ENCODE data around the gene MCF2L2. TPM values are rescaled to one million over a fixed set of nuclear protein-coding genes. Genes with fewer than 3 reads are reported as not detected.
A peak's percentile ranks its signal among the peaks of the same experiment; 100 is the strongest.

MCF2L2 gene
- total RNA-seq, 1 donor from 2014 or later = 2.6 TPM

DNA sequence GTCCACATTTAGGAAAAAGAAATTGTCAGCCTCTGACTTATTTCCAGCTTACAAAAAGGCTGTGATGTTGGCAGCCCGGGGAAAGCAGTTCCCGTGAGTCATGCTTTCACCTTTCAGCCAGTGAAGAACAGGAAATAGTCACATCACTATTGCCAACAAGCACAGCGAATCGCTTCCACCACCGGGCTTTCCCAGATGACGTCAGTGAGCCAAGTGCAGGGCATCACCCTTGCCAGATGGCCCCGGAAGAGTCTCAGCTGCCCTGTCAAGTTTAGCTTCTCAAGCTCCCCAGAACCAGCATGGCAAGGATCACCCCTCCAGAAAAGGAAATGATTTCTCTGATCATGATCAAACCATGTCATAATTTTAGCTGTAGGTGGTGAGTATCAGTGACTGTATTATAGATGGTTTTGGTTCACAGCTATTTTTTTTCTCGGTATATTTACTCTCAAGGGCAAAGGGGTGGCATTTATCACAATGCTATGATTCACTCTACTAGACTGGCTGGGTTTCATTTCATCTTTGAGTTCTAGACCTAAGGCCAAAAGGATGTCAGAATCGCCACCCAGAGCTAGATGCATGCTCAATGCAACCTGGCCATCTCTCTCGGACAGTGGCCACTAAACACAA is 142.5 kb downstream of the MCF2L2 start:
- intact Hi-C loops (cut with DNase I) = no loop called here
- peak; percentile 83 for DNase-seq (ENCODE audit: low spot score)
- peak; percentile 91 for ATAC-seq

DNA sequence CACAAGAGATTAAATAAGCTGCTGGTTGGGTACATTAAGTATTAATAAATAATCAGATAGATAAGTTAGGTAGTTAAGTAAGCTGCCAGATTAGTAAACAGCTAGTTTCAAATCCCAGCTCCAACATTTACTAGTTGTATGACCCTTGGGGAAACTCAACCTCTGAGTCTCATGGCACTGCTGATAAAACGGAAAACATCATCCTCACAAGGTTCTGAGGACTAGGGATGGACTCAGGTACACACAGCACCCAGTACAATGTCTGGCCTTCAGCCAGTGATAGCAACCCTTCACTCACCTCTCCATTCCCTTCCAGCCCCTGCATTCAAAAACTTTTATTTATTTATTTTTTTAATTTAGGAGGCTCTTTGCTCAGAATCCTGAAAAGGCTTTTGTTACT is 143.1 kb downstream of the MCF2L2 start:
- intact Hi-C loops (cut with DNase I) = no loop called here
- ATAC-seq = no peak
- DNase-seq (ENCODE audit: low spot score) = no peak

DNA sequence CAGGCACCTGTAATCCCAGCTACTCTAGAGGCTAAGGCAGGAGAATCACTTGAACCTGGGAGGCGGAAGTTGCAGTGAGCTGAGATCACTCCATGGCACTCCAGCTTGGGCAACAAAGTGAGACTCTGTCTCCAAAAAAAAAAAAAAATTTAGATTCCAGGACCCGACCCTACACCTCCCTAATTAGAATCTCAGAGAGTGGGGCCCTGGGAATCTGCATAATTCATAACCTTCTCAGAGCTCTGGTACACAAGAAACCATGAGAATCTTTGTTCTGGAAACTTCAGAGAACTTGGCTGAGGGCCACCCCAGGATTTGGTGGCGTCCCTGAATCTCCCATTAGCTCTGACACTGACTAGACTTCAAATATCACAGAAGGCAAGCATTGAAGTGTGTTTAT is 143.8 kb downstream of the MCF2L2 start:
- no peak for DNase-seq (ENCODE audit: low spot score)
- no peak for ATAC-seq
- intact Hi-C loops (cut with DNase I) = no loop called here

DNA sequence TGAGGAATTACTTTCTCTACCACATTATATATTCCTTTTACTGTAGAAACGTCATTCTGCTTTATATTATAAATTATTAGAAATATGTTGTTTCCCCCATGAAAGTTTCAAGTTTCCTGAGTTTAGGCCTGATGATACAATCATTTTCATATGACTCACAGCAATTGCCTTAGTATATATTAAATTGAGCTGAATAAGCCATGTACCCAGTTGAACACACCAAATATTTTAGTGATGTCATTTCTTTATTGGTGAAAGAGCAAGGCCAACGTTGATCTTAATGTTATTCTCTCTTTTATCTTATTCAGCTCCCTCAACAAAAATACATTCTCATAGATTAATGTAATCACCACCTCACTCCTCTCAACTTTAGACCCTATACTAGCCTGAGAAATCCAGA is 144.5 kb downstream of the MCF2L2 start:
- no peak for ATAC-seq
- intact Hi-C loops (cut with DNase I) = no loop called here

DNA sequence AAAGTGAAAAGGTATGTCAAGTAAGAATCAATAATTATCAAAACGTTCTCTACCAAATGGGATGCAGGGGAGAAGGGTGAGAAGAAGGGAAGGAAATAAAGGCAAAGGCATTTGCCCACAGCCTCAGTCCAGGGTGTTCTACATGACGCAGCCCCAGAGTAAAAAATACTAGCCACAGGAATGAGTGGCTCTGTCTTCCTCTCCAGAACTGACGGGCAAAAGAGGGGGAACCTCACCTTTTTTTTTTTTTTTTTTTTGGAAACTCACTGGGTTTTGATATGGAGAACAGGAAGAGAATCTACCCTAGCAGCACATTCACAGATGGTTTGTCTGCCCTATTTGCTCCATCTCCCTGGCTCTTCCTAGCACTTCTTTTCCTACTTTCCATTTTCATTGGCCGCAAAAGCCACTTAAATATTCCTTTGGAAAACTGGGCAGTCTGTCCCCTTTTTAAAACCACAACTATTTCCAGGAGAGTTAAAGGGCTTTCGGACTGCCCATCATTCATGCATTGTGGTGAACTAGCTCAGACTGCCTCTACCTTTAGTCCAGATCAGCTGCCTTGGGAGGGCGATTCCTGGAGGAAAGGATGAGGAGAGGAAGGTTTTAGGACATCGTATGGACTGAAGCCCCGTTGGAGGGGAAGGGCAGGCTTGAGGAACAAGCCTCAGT is 147.2 kb downstream of the MCF2L2 start:
- intact Hi-C loops (cut with DNase I) = no loop called here
- DNase-seq (ENCODE audit: low spot score) = no peak

More for the DNA sequence above, 144.5 kb downstream of the MCF2L2 start:
- DNase-seq (ENCODE audit: low spot score) = no peak

DNA sequence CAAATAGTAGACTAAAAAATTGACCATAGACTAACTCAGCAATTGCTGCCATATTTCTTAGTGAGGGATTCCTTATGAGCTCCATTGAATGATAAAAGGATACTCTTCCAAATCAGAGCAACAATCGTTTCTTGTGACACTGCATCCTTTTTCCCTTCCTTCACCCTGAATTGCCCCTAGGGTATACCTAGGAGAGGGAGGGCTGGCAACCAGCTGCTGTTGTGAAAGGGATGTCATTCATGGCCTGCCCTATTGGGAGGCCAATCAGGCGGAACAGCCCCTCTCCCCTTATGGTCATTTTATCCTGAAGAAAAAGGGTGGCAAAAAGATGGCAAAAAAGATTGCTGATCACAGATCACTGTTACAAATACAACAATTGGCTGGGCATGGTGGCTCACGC is 149.0 kb downstream of the MCF2L2 start:
- intact Hi-C loops (cut with DNase I) = no loop called here
- no peak for DNase-seq (ENCODE audit: low spot score)
- ATAC-seq = no peak

More for the DNA sequence above, 147.2 kb downstream of the MCF2L2 start:
- ATAC-seq = no peak

DNA sequence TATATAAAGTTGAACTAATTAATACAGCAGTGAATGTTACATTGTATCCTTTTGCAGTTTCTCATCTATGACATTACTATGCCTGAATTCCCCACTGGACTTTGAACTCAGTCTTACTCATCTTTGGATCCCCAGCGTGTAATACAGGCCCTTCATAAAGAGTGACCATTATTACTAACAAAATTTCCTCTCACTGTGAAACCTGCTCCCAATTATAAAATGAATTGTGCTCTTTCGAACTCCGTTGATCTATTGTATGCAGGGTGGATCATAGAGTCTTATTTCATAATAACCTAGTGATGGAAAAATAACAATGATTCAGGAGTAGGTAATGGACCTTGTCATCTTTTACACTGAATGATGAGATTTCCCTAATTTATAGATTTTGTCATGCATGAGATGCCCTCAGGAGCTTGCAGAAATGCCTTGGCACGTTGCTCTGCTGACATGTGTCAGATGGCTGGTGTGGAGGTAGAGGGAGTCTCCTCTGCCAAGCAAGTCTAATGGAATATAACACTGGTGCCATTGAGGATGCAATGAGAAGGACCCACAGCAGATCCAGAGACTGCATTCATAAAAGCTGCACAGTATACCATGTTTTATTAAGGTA is 149.8 kb downstream of the MCF2L2 start:
- intact Hi-C loops (cut with DNase I) = no loop called here
- ATAC-seq (no peak), DNase-seq (ENCODE audit: low spot score) (no peak)

DNA sequence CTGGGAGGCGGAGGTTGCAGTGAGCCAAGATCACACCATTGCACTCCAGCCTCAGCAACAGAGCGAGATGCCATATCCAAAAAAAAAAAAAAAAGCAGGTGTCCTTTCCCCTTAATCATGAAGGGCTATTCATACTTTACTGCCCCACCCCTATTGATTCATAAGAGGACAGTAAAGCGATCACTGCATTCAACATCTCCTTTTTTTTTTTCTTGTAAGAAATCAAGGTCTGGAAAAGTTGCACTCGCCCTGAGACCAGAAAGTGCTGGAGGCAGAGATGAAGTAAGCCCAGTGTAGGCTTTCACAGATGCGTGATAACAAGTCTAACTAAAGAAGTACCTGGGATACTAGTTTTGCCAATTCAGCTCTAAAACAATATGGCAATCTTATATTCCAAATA is 151.2 kb downstream of the MCF2L2 start:
- intact Hi-C loops (cut with DNase I) = no loop called here
- ATAC-seq (no peak), DNase-seq (ENCODE audit: low spot score) (no peak)

DNA sequence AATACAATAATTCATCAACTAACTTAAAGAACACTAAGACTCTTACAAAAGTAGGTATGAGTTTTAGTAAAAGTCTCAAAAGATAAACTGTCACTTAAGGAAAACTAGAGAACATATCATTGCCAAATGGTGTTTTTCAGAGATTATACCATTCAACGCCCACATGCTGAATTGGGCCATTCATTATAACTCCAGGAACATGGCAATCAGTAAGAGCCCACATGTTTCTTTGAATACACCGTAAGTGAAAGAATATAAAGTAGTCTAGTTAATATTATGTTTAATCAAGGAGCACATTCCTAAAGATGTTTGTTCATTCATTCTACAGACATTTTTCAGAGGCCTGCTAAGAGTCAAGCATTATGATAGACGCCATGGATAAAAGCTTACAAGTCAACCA is 152.5 kb downstream of the MCF2L2 start:
- DNase-seq (ENCODE audit: low spot score) = no peak
- no peak for ATAC-seq
- intact Hi-C loops (cut with DNase I) = no loop called here

DNA sequence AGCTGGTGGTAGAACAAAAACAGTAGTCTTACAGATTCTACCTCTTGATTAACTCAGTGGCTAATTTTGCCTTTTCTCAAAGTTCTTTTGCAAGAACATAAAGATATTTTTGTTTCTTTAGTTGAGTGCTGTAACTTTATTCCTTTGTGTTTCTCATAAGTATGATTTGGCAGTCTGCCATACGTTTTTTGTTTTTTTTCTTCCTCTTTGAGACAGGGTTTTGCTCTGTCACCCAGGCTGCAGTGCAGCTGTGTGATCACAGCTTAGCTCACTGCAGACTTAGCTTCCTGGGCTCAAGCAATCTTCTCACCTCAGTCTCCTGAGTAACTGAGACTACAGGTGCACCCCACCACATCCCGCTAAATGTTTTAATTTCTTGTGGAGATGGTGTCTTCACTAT is 153.0 kb downstream of the MCF2L2 start:
- intact Hi-C loops (cut with DNase I) = no loop called here
- peak; percentile 72 for ATAC-seq
- DNase-seq (ENCODE audit: low spot score) = no peak

DNA sequence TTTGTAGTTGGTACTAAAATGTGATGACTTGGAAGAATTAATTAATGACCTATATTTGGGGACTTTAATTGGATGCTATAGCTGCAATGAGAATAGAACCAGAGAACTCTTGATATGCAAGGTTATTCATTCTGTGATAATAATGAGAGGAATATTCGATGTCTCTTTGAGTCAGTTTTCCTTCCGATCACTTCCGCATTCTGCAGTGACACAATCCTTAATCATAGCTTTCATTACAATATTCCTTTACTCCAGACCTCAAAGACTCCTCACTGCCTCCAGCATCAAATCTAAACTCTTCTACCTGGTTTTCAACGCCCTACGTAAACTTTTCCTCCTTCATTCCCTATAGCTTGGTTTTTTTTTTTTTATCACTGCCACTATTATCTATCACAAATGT is 153.8 kb downstream of the MCF2L2 start:
- DNase-seq (ENCODE audit: low spot score) = no peak
- ATAC-seq = no peak
- intact Hi-C loops (cut with DNase I) = no loop called here

DNA sequence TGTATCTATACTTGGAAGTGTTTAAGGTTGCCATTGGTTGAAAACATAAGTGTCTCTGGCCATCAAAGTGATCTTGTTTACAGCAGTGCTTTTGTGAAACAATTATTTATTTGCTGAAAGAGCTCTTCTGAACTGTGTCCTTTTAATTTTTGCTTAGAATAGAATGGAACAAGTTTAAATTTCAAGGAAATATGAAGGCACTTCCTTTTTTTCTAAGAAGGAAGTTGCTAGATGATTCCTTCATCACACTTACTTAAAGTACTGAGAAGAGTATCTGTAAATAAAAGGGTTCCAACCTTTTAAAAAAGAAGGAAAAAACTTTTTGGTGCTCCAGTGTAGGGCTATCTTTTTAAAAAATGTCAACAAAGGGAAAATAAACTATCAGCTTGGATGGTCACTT is 155.6 kb downstream of the MCF2L2 start:
- intact Hi-C loops (cut with DNase I) = no loop called here
- ATAC-seq (no peak), DNase-seq (ENCODE audit: low spot score) (no peak)

DNA sequence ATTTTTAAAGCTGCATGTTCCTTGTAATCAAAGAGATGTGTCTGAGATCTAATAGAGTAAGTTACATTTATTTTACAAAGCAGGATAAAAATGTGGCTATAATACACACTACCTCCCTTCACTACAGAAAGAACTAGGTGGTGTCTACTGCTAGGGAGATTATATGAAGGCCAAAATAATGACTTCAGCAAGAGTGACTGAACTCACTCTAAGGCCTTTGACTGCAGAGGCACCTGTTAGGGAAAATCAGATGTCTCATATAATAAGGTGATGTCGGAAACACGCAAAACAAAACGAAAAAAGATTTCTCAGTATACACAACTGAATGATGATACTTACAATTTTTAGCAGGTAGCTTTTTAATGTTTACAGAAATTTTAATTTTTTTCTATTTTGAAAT is 156.3 kb downstream of the MCF2L2 start:
- no peak for ATAC-seq
- intact Hi-C loops (cut with DNase I) = no loop called here

DNA sequence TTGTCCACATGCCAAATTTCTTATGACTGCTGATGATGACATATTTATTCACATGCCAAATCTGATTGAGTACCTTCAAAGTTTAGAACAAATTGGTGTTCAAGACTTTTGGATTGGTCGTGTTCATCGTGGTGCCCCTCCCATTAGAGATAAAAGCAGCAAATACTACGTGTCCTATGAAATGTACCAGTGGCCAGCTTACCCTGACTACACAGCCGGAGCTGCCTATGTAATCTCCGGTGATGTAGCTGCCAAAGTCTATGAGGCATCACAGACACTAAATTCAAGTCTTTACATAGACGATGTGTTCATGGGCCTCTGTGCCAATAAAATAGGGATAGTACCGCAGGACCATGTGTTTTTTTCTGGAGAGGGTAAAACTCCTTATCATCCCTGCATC is 158.1 kb downstream of the MCF2L2 start:
- no peak for DNase-seq (ENCODE audit: low spot score)
- intact Hi-C loops (cut with DNase I) = no loop called here
- ATAC-seq = no peak

More for the DNA sequence above, 156.3 kb downstream of the MCF2L2 start:
- no peak for DNase-seq (ENCODE audit: low spot score)

DNA sequence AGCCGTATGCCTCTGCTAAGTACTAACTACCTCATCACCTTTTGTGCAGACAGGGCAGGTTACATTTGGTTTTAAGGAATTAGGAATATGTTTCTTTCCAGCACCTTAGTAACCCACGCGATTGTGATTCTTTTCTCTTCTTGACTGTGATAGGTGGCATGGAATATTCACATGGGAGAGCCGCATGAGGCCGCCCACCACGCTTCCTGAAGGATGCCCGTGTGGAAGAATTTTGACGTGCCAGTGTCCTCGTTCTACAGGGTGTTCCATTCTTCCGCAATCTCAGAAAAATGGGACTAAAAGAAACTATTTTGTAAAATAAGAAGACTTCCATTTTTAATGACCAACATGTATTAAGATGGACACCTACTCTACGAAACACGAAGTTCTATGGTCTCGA is 159.1 kb downstream of the MCF2L2 start:
- no peak for ATAC-seq
- intact Hi-C loops (cut with DNase I) = no loop called here
- no peak for DNase-seq (ENCODE audit: low spot score)

DNA sequence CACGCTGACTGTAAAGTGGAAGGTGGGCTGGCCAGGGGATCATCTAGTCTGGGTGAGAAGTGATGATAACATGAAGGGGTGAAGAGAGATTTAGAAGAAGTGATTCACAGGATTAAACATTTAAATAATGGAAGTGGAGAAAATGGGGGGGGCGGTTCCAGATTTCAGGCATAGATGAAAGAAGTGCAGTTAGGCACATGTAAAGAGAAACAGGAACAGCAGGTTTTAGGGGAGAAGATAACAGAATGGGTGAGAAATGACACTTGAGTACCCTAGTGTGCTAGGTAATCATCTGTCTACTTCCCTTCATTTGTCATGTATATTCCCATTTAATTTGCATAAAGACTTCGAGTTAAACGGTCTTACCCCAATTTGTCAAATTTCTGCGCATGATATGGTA is 160.1 kb downstream of the MCF2L2 start:
- no peak for DNase-seq (ENCODE audit: low spot score)
- intact Hi-C loops (cut with DNase I) = no loop called here
- no peak for ATAC-seq

DNA sequence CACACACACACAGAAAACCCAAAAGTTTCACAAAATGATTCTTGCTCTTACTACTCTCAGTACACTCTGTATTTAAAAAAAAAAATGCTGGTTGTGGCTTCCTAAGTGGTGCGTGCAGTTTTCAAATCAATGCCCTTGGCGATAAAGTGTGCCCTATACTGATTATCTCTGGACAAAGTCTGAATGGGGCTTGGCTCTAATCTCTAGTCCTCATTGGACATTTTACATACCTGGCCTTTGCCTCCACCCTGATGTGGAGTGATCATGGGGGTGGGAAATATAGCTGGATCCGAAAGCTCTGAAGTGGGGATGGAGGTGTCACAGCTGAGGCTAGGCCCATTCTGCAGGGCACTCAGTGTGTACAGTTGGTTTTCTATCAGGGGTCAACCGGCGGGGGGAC is 161.3 kb downstream of the MCF2L2 start:
- intact Hi-C loops (cut with DNase I) = no loop called here
- no peak for DNase-seq (ENCODE audit: low spot score)
- ATAC-seq = no peak

DNA sequence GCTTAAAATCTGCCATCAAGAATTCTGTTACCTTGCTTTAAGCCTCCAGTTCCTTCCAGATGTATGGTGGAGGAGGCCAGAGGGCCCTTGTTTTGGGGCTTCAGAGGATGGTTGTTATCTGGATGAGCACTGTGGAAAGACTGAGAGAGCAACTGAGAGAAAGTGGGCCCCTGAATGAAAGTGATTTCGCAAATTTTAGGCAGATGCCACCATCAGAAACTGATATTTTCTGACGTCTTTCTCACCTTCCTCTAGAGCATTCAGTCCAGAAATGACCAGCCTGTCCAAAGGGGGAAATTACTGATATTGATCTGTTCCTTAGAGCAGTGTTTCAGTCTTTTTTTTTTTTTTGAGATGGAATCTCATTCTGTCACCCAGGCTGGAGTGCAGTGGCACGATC is 162.0 kb downstream of the MCF2L2 start:
- intact Hi-C loops (cut with DNase I) = no loop called here
- DNase-seq (ENCODE audit: low spot score) (no peak), ATAC-seq (no peak)

DNA sequence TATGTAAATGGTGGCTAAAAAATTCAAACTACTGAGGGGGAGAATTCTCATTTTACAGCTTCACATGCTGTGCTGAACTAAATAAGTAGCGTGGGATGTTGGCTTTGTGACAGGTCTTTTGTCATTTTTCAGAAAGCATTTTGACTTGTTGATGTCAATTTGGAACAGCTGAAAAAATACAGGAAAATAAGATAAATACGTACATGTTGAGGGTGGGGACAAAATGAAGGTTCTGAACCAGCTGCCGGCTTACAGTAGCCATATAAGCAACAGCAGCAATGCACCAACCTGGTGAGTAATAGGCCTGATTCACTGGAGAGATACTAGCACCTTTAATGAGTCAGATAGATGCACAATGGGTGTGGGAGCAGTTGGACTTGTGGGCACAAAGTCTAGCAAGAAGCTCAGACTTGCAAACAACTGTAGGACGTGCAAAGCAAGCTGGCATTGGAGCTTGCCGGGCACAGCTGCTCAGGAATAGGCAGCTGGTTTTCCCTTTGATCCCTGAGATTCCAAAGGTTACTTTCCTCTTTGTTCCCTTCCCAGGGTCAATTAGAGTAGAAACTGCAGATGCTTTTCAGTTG is 162.5 kb downstream of the MCF2L2 start:
- intact Hi-C loops (cut with DNase I) = no loop called here
- ATAC-seq (peak; percentile 35), DNase-seq (ENCODE audit: low spot score) (no peak)

DNA sequence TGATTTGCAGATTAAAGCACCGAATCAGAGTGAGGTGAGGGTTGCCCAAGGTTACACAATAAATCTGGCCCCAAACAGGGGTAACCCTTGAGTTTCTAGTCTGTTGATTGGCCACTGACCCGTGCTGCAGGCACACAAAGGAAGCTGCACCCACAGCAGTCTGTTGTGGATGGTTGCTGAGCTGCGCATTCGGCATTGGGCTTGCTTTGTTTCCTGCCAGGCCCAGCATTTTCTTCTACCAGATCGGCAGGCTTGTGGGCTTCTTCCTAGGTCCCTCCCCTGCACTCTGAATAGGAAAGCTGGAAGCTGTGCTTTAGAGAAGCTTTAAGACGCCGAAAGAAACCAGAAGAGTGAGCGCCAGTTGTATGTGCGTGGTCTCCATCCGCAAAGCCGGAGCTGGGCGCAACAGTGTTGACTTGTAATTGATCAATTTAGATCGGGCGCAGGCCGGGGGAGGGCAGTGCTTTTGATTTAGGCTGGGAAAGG is 163.2 kb downstream of the MCF2L2 start:
- ATAC-seq (peak; percentile 79), DNase-seq (ENCODE audit: low spot score) (no peak)
- intact Hi-C loops (cut with DNase I) = no loop called here
